Spleen (tissue), 11 donors: ENCODE results near the gene EDN2. TPM values are rescaled to one million over a fixed set of nuclear protein-coding genes. Genes with fewer than 3 reads are reported as not detected.

Source experiments
- DNase-seq: peaks from one replicate; pipeline ENCODE4 v3.0.0-alpha.2; 2020
- H3K27ac ChIP-seq, 8 donors: fragments of 200-600 bp; sonication (generic) in 7 of 8; 1 replicate in 4 of 8; 2 replicates in 4 of 8; pipeline versions ENCODE4 v1.5.0 to v1.8.0; 2016 to 2021; ENCODE audit warnings: inconsistent platforms in 4 of 8, mild to moderate bottlenecking in 4 of 8, moderate library complexity in 1 of 8
- H3K27me3 ChIP-seq, 7 donors: fragments of 200-600 bp; sonication (generic) in 6 of 7; replicated peaks in 1 of 7; 1 replicate in 4 of 7; 2 replicates in 3 of 7; pipeline versions ENCODE4 v1.5.0 to v1.8.0; 2016 to 2021; ENCODE audit warnings: inconsistent platforms in 3 of 7, mild to moderate bottlenecking in 1 of 7
- H3K36me3 ChIP-seq, 6 donors: fragments of 200-600 bp; sonication (generic) in 5 of 6; 1 replicate in 4 of 6; 2 replicates in 2 of 6; pipeline versions ENCODE4 v1.5.0 to v1.8.0; 2016 to 2021; ENCODE audit warnings: inconsistent platforms in 2 of 6
- H3K4me1 ChIP-seq, 6 donors: fragments of 200-600 bp; sonication (generic) in 5 of 6; 1 replicate in 3 of 6; 2 replicates in 3 of 6; pipeline versions ENCODE4 v1.5.0 to v1.8.0; 2016 to 2021; ENCODE audit warnings: inconsistent platforms in 3 of 6
- H3K4me3 ChIP-seq, 8 donors: fragments of 200-600 bp; sonication (generic) in 7 of 8; 1 replicate in 4 of 8; 2 replicates in 4 of 8; pipeline versions ENCODE4 v1.5.0 to v1.8.0; 2016 to 2021; ENCODE audit warnings: inconsistent platforms in 4 of 8, mild to moderate bottlenecking in 4 of 8, moderate library complexity in 2 of 8
- H3K9me3 ChIP-seq, 8 donors: fragments of 200-600 bp; sonication (generic) in 7 of 8; 1 replicate in 4 of 8; 2 replicates in 4 of 8; pipeline versions ENCODE4 v1.5.0 to v1.8.0; 2016 to 2021; ENCODE audit warnings: inconsistent platforms in 4 of 8
- CTCF ChIP-seq, 11 experiments: fragments of 200-600 bp in 7 of 11; fragments of 450-650 bp in 4 of 11; sonication (generic) in 4 of 11; IDR thresholded peaks in 8 of 11; conservative IDR thresholded peaks in 3 of 11; 1 replicate in 7 of 11; 2 replicates in 4 of 11; pipeline versions ENCODE4 v1.4.0 to v1.8.0; 2016 to 2021; ENCODE audit warnings: antibody characterized with exemption in 11 of 11, inconsistent platforms in 4 of 11, mild to moderate bottlenecking in 1 of 11
- POLR2A ChIP-seq, 3 donors: fragments of 450-650 bp; IDR thresholded peaks; one replicate each; pipeline ENCODE4 v1.5.1; 2017; ENCODE audit warnings: antibody characterized with exemption in 3 of 3, mild to moderate bottlenecking in 1 of 3
- POLR2AphosphoS5 ChIP-seq, 3 donors: sonication (generic); formaldehyde crosslinking; IDR thresholded peaks; one replicate each; pipeline ENCODE4 v1.5.1; 2017; ENCODE audit warnings: antibody characterized with exemption in 3 of 3
- WGBS, 5 donors: extraction: QIAGEN DNeasy Blood & Tissue Kit in 3 of 5; methylation state at CpG; one replicate each; pipeline versions ENCODE4 v1.1.5 to v1.1.7; 2013 to 2018; 5-methylcytosine and 5-hydroxymethylcytosine counted together
- intact Hi-C: fragments of 100-400 bp; cut with DNase I; formaldehyde crosslinking; loops from one replicate; pipeline ENCODE4 v1.15.0; 2023; ENCODE audit warnings: low total_unique reads
- polyA plus RNA-seq, 3 donors: library from polyadenylated mRNA; stranded (reverse); fragments of 200-250 nt; gene quantifications; one replicate each; pipeline ENCODE4 v1.2.1, GENCODE V29; 2013
- total RNA-seq, 7 donors: library from RNA; depleted of rRNA in 3 of 7; stranded (reverse); fragments of >200 nt in 3 of 7; fragmentation: NEBNext Ultra II Directional in 4 of 7; extraction: Animal tissue kit (Norgen Biotek cat#: 25700) in 4 of 7; gene quantifications; one replicate each; pipeline versions ENCODE4 v1.1.0 to v1.2.1, GENCODE V29; 2016 to 2021
- donor health status: healthy with polysubstance abuse.
- donor health status: DM: no; HTN: no; CAD: no; lungs with moderate emphysema.
- donor health status: DM: no; HTN: no; CAD: no.
- donor health status: Bipolar disorder and iron deficiency.
- donor health status: healthy.
- donor health status: DM: no; HTN: no; CAD: no.
- donor health status: DM: yes; HTN: yes; CAD: no.

Gene EDN2
- total and polyA plus RNA-seq, 10 donors = not detected

- peak overlapping the region in 4 of 8 donors; percentile 68 to 77 (median 74) for H3K27ac ChIP-seq
- peaks cover 0 to 47% (median 0%) of the 10 kb centered on the region in 7 donors for H3K27me3 ChIP-seq
- no peak for DNase-seq
- no peak for TF ChIP-seq POLR2A (IDR thresholded peaks at IDR 0.05)
- no peak for TF ChIP-seq POLR2AphosphoS5 (IDR thresholded peaks at IDR 0.05)
- no peak for TF ChIP-seq CTCF (IDR thresholded peaks at IDR 0.05 in 8 of 11, conservative IDR thresholded peaks at IDR 0.05 in 3 of 11)
- 78 to 89% (median 81%) methylated on average over 4 of the region's 4 CpGs for WGBS, 5 donors
- H3K36me3 ChIP-seq = no peaks in the 10 kb centered on the region
- H3K4me3 ChIP-seq = no peak overlapping the region
- H3K4me1 ChIP-seq = peaks cover 0 to 49% (median 26%) of the 10 kb centered on the region in 6 donors
- intact Hi-C loops = no loop called here
- no peaks in the 10 kb centered on the region for H3K9me3 ChIP-seq
Observed at GRCh38 chr1:41433501-41433900, 51.0 kb downstream of the EDN2 start.

- 31 to 45% (median 41%) methylated on average over 16 to 17 of the region's 17 CpGs for WGBS, 5 donors
- H3K36me3 ChIP-seq = no peaks in the 10 kb centered on the region
- H3K4me3 ChIP-seq = no peak overlapping the region
- H3K9me3 ChIP-seq = no peaks in the 10 kb centered on the region
- DNase-seq = peak; percentile 94
- H3K27me3 ChIP-seq = peaks cover 0 to 47% (median 0%) of the 10 kb centered on the region in 7 donors
- H3K27ac ChIP-seq = peak overlapping the region in 7 of 8 donors; percentile 46 to 77 (median 68)
- peak; percentile 71 to 96 (median 91) for TF ChIP-seq CTCF (IDR thresholded peaks at IDR 0.05 in 8 of 11, conservative IDR thresholded peaks at IDR 0.05 in 3 of 11)
- TF ChIP-seq POLR2A (IDR thresholded peaks at IDR 0.05) = no peak
- peak; percentile 46 to 70 (median 62) for TF ChIP-seq POLR2AphosphoS5 (IDR thresholded peaks at IDR 0.05)
- peaks cover 0 to 57% (median 27%) of the 10 kb centered on the region in 6 donors for H3K4me1 ChIP-seq
- intact Hi-C loops = no loop called here
Observed at GRCh38 chr1:41432481-41433280, 51.8 kb downstream of the EDN2 start.

GRCh38 chr1:41431490-41432350, 52.8 kb downstream of the EDN2 start:
- Histone ChIP-seq H3K27ac (peak overlapping the region in 7 of 8 donors; percentile 46 to 77 (median 68)), H3K9me3 (no peaks in the 10 kb centered on the region), H3K36me3 (no peaks in the 10 kb centered on the region), H3K4me1 (peaks cover 0 to 67% (median 27%) of the 10 kb centered on the region in 6 donors), H3K4me3 (no peak overlapping the region), H3K27me3 (peaks cover 0 to 46% (median 0%) of the 10 kb centered on the region in 7 donors)
- no peak for TF ChIP-seq CTCF (IDR thresholded peaks at IDR 0.05 in 8 of 11, conservative IDR thresholded peaks at IDR 0.05 in 3 of 11)
- no peak for TF ChIP-seq POLR2AphosphoS5 (IDR thresholded peaks at IDR 0.05)
- TF ChIP-seq POLR2A (IDR thresholded peaks at IDR 0.05) = no peak
- WGBS, 5 donors = 77 to 89% (median 80%) methylated on average over 14 to 20 of the region's 20 CpGs
- intact Hi-C loops = no loop called here
- DNase-seq = no peak
